ENCODE measurements around the gene TPM1.

DNA sequence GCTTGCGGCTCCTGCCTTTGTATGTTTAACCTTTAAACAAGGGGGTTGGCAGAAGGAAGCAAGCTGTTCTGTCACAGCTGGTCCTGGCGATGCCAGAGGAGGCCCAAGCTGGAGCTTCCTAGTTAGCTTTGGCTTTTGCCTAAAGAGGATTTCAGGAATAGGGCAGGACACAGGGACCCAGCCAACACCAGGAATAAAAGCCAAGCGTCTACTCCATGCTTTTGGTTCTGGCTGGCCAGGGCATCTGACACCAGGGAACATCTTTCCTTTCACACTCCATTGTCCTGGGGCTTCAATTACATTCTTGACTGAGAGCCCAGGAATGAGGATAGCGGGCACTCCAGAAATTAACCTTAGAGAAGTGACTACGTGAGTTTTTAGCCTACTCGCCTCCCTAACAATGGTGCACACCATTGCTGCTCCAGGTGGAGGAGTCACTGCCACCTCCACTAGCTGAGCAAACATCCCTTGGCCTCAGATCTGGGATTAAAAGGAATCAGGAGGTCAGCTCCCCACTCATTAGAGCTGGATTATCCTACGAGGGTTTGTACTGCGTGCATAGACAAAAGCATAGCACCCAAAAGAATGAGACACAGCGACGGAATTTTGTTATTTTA lies 38.2 kb downstream of the TPM1 start:
- TF ChIP-seq, protein P1, sequence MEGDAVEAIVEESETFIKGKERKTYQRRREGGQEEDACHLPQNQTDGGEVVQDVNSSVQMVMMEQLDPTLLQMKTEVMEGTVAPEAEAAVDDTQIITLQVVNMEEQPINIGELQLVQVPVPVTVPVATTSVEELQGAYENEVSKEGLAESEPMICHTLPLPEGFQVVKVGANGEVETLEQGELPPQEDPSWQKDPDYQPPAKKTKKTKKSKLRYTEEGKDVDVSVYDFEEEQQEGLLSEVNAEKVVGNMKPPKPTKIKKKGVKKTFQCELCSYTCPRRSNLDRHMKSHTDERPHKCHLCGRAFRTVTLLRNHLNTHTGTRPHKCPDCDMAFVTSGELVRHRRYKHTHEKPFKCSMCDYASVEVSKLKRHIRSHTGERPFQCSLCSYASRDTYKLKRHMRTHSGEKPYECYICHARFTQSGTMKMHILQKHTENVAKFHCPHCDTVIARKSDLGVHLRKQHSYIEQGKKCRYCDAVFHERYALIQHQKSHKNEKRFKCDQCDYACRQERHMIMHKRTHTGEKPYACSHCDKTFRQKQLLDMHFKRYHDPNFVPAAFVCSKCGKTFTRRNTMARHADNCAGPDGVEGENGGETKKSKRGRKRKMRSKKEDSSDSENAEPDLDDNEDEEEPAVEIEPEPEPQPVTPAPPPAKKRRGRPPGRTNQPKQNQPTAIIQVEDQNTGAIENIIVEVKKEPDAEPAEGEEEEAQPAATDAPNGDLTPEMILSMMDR (IDR thresholded peaks at IDR 0.05), result no peak
- TF ChIP-seq POLR2AphosphoS5 (IDR thresholded peaks at IDR 0.05), result peak; percentile 39 to 60
- TF ChIP-seq EP300 (IDR thresholded peaks at IDR 0.05), result no peak
- TF ChIP-seq POLR2A (IDR thresholded peaks at IDR 0.05; ENCODE audit: low read depth), result no peak
